Measurements from ENCODE around the gene SYT13.

SYT13 gene

DNA sequence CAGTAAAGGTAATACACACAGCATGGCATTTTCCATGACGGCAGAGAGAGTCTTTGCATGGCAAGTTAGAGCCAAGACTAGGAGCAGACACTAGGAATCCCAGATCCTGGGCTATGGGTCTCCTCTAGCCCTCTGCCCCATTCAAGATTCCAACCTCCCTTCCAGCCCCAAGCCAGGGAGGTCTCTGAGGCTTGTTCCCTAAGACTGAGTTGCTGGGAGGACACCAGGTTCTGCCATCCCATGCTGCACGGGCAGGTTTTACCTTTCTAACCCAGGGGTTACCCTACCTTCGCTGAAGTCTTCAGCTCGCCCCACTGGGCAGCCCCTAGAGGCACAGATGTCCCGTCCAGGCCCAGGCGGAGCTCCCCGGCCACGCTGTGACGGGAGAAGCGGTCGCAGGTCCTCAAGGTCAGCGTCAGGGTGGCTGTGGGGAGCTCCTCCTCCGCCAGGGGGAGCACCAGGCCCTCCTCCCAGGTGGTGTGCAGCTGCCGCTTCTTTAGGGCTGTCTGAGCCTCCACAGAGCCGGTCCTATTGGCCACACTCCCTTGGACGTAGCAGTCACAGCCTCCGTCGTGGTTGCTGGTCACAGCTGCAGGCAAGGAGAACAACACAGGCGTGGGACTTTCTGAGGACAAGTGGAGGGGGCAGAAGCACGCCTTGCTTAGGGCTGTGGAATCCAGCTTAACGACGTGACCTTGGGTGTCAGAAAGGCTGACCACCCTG is 33.8 kb downstream of the SYT13 start:
- TF ChIP-seq, protein P1, sequence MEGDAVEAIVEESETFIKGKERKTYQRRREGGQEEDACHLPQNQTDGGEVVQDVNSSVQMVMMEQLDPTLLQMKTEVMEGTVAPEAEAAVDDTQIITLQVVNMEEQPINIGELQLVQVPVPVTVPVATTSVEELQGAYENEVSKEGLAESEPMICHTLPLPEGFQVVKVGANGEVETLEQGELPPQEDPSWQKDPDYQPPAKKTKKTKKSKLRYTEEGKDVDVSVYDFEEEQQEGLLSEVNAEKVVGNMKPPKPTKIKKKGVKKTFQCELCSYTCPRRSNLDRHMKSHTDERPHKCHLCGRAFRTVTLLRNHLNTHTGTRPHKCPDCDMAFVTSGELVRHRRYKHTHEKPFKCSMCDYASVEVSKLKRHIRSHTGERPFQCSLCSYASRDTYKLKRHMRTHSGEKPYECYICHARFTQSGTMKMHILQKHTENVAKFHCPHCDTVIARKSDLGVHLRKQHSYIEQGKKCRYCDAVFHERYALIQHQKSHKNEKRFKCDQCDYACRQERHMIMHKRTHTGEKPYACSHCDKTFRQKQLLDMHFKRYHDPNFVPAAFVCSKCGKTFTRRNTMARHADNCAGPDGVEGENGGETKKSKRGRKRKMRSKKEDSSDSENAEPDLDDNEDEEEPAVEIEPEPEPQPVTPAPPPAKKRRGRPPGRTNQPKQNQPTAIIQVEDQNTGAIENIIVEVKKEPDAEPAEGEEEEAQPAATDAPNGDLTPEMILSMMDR (IDR thresholded peaks at IDR 0.05) = peak; percentile 86

DNA sequence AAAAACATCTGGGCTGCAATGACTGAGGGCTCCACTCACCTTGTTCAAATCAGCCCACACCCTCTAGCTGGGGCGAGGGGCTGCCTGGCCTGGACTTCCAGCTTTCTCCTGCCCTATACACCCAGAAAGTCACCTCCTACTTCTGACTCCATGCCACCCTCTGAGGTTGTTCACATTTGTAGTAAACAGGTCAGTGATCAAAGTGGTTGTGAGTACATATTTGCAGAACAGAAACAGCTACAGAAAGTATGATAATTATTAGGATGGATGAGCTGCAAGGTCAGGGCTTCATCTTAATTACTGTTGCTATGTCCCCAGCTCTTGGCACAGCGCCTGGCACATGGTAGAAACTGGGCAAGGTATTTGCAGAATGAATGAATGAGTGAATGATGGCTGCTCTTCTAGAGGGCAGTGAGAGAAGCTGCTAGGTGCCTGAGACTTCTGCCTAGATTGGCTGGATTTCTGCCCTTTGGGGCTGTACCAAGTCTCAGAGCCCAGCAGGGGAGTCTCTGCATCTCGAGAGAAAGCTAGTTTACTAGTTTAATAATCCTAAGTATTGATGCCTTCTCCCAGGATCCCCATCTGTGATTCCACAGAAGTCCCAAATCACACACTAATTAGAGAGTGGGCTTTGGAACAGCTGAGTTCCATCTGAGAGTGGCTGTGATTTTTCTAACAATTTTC is 36.0 kb downstream of the SYT13 start:
- TF ChIP-seq, protein P1 (IDR thresholded peaks at IDR 0.05) = no peak

DNA sequence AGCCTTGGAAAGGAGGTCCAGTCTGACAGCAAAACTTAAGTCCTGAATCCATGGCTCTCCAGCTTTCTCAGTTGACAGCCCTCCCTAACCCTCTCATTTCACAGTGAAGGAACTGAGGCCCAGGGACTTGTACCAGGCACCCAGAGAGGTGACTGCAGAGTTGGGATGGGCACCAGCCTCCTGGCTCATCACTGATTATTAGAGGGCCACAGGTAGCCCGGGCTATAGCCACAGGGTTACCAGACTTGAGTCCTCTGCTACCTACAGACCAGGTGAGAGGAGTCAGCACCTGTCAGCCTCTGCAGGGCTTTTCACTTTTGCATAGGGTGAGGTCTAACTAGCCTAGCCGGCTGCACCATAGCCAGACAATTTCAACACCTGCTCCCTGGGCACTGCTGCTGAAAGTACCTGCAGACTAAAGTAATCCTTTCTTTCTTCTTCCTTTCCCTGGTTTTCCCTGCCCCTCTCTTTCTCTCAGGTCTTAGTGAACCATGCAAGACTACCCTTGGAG is 37.6 kb downstream of the SYT13 start:
- TF ChIP-seq, protein P1 (IDR thresholded peaks at IDR 0.05) = no peak

DNA sequence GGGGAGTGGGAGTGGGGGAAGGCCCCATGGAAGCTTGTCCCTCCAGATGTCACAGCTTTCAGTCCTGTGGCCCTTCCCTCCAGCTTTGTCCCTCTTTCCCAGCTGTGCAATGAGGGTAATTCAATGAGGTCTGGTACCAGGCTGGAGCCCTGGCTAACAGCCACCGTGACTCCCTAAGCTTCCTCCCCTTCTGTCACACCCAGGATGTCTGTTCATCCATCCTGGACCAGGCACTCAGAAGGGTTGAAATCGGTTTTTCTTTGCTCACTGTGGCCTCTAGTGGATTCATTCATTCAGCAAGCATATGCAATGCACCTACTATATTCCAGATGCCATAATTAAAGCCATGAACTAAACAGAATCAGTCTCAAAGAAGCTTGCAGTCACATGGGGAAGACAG is 38.7 kb downstream of the SYT13 start:
- TF ChIP-seq, protein P1 (IDR thresholded peaks at IDR 0.05) = no peak

DNA sequence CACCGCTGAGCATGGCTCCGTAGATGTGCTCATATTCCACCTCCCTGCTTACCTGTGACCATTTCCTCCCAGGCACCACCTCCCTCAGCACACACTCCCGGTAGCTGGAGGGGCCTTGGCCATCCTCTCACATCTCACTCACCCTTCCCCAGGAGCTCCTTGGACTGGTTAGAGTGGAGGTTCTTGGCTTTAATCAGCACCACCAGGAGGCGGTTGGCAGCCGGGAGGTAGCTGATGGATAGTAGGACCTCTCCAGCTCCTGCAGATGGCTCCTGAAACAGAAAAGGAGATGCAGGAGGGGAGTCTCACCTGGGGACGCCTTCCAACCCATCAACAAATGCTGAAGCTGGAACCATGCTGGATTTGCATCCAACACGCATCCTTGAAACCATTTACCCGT is 39.9 kb downstream of the SYT13 start:
- TF ChIP-seq, protein P1 (IDR thresholded peaks at IDR 0.05) = no peak

DNA sequence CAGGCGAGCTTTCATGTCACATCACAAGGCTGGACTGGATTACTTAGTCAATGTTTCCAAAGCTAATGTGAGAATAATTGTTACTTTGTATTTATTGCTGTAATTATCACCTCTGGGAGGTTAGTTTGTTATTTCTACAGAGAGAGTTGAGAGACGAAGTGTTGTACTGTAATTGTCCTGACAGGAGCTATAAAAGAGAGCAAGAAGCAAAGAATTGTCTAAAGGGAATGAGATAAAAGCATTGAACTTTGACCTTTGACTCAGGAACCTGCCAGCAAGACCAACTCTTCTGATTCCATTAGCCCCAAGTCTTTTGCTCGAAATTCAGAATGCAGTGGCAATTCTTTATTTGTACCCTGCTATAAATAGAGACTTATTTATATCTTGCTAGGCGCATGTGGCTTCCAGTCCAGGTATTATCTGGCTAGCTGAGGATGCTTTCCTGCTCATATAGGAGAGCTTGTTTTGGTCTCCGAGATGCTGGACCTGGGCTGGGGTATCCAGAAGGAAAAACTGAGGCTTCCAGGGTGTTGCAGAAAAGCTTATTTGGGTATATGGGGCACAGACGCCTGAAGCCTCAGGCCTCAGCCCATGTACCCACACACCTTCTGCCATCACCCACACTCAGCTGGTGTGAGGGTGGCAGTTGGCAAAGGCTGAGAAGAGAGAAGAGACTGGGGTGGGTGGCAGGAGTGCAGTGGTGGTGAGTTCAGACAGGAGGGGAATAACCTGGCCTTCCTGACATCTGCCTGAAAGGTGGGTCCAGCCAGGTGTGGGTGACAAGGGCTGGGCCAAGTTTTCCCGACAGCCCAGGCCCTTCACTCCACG is 40.7 kb downstream of the SYT13 start:
- TF ChIP-seq, protein P1 (IDR thresholded peaks at IDR 0.05) = no peak

DNA sequence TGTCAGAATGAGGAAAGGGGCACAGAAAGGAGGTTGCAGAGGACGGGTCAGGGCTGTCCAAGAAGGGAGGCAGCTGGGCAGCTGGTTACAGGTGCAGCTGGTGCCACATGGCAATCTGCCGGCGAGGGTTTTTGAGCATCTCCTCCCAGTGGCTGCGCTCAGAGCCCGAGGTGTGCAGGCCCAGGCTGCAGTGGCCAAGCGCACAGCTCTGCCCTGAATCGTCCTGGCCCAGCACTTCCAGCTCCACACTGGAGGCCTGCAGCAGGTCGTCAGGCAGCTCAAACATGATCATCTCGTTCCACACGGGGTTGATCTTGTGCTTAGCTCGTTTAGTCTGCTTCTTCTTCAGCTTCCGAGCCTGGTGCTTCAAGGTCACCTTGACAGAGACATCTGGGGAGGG is 42.2 kb downstream of the SYT13 start:
- TF ChIP-seq, protein P1 (IDR thresholded peaks at IDR 0.05) = no peak
